SK-N-SH (cell line): Measurements from ENCODE around the gene NPAS1. TPM values are rescaled to one million over a fixed set of nuclear protein-coding genes. Genes with fewer than 3 reads are reported as not detected.

Experiments
- CTCF ChIA-PET: fragments of 300-600, 350-600 bp; formaldehyde crosslinking; extraction: SDS; loops from one replicate; lab custom pipeline; 2021; lab: Yijun Ruan, JAX
- POLR2A ChIA-PET: fragments of 350-600 bp; sonication (Branson Sonifier 250); formaldehyde crosslinking; extraction: SDS; loops from one replicate; lab custom pipeline; 2020; ENCODE audit warnings: antibody characterized with exemption, inconsistent platforms; lab: Yijun Ruan, JAX
- DNase-seq: peaks from one replicate; pipeline ENCODE4 v3.0.0; 2012
- H2AFZ ChIP-seq: fragments of 200-600 bp; sonication (generic); 2 replicates; pipeline ENCODE4 v1.8.1; 2016; ENCODE audit warnings: antibody characterized with exemption, mild to moderate bottlenecking, low read depth
- H3F3A ChIP-seq: fragments of 200-600 bp; sonication (generic); replicated peaks from 2 replicates; pipeline ENCODE3; 2016; ENCODE audit warnings: antibody characterized with exemption, mild to moderate bottlenecking; ENCODE audit not compliant: insufficient read depth
- H3K27ac ChIP-seq, 2 experiments: fragments of 200-500 bp in 1 of 2; fragments of 200-600 bp in 1 of 2; sonication (Bioruptor generic) in 1 of 2; sonication (generic), shearing (Covaris generic) in 1 of 2; 2 replicates each; pipeline versions ENCODE4 v1.5.1 to v1.6.1; 2014 to 2016; ENCODE audit warnings: low read depth in 2 of 2, inconsistent platforms in 1 of 2, low read length in 1 of 2, mild to moderate bottlenecking in 1 of 2, mixed read lengths in 1 of 2
- H3K27me3 ChIP-seq: fragments of 200-600 bp; sonication (generic), shearing (Covaris generic); 2 replicates; pipeline ENCODE4 v1.6.1; 2016; ENCODE audit warnings: mixed run types; ENCODE audit not compliant: insufficient read depth
- H3K36me3 ChIP-seq, 2 experiments: fragments of 200-500 bp in 1 of 2; fragments of 200-600 bp in 1 of 2; sonication (Bioruptor generic) in 1 of 2; sonication (generic) in 1 of 2; replicated peaks in 1 of 2; 2 replicates each; pipeline versions ENCODE3 to v1.5.1; 2014 to 2016; ENCODE audit warnings: low read length in 1 of 2, mild to moderate bottlenecking in 1 of 2; ENCODE audit not compliant: insufficient read depth in 2 of 2, control insufficient read depth in 1 of 2
- H3K4me1 ChIP-seq, 2 experiments: fragments of 200-500 bp in 1 of 2; fragments of 200-600 bp in 1 of 2; sonication (Bioruptor generic) in 1 of 2; sonication (generic), shearing (Covaris generic) in 1 of 2; 2 replicates each; pipeline versions ENCODE4 v1.5.1 to v1.6.1; 2014 to 2016; ENCODE audit warnings: low read depth in 1 of 2, low read length in 1 of 2, mixed run types in 1 of 2; ENCODE audit not compliant: insufficient read depth in 2 of 2, control insufficient read depth in 1 of 2
- H3K4me2 ChIP-seq: fragments of 200-600 bp; sonication (generic), shearing (Covaris generic); 2 replicates; pipeline ENCODE4 v1.6.1; 2017; ENCODE audit warnings: mixed run types
- H3K4me3 ChIP-seq, 2 experiments: fragments of 200-500 bp in 1 of 2; fragments of 200-600 bp in 1 of 2; sonication (Bioruptor generic) in 1 of 2; sonication (generic), shearing (Covaris generic) in 1 of 2; 2 replicates each; pipeline versions ENCODE4 v1.5.1 to v1.8.1; 2014 to 2016; ENCODE audit warnings: low read depth in 2 of 2, inconsistent platforms in 1 of 2, low read length in 1 of 2, mild to moderate bottlenecking in 1 of 2, mixed read lengths in 1 of 2, moderate library complexity in 1 of 2
- H3K79me2 ChIP-seq: fragments of 200-600 bp; sonication (generic); 2 replicates; pipeline ENCODE4 v1.8.1; 2017; ENCODE audit warnings: mild to moderate bottlenecking; ENCODE audit not compliant: insufficient read depth
- H3K9ac ChIP-seq: fragments of 200-600 bp; sonication (generic); 2 replicates; pipeline ENCODE4 v1.6.1; 2017; ENCODE audit warnings: mixed run types
- H3K9me2 ChIP-seq: fragments of 200-600 bp; sonication (generic); 2 replicates; pipeline ENCODE4 v1.6.1; 2017; ENCODE audit warnings: mixed run types
- H3K9me3 ChIP-seq: fragments of 200-600 bp; sonication (generic); 2 replicates; pipeline ENCODE4 v1.6.1; 2017; ENCODE audit warnings: mixed run types, mild to moderate bottlenecking, moderate library complexity
- H4K20me1 ChIP-seq: fragments of 200-600 bp; sonication (generic); 2 replicates; pipeline ENCODE4 v1.6.1; 2017; ENCODE audit warnings: mild to moderate bottlenecking, mixed run types; ENCODE audit not compliant: insufficient read depth
- CHD2 ChIP-seq: fragments of 150-350 bp; IDR thresholded peaks from 2 replicates; pipeline ENCODE4 v1.6.1; 2018; ENCODE audit warnings: low read length; ENCODE audit not compliant: partially characterized antibody
- FOXJ3 ChIP-seq: sonication (generic); formaldehyde crosslinking; IDR thresholded peaks from 2 replicates; pipeline ENCODE4 v1.5.1; 2020; ENCODE audit warnings: mild to moderate bottlenecking, missing genetic modification reagents
- FOXM1 ChIP-seq: IDR thresholded peaks from 2 replicates; pipeline ENCODE4 v1.4.0; 2012; ENCODE audit warnings: low read depth, mild to moderate bottlenecking
- GABPA ChIP-seq: IDR thresholded peaks from 2 replicates; pipeline ENCODE4 v1.4.0; 2012; ENCODE audit warnings: low read depth, mild to moderate bottlenecking
- IRF3 ChIP-seq: fragments of 150-350 bp; IDR thresholded peaks from 2 replicates; pipeline ENCODE4 v1.6.1; 2016; ENCODE audit warnings: mild to moderate bottlenecking, low read depth, low read length
- PBX3 ChIP-seq: IDR thresholded peaks from 2 replicates; pipeline ENCODE4; 2012
- REST ChIP-seq: IDR thresholded peaks from 2 replicates; pipeline ENCODE4 v1.6.1; 2012; ENCODE audit warnings: mild to moderate bottlenecking, low read depth, low read length, moderate library complexity
- RFX5 ChIP-seq: IDR thresholded peaks from 2 replicates; pipeline ENCODE4 v1.6.1; 2012; ENCODE audit warnings: mild to moderate bottlenecking, improper control_type of control experiment, low read length
- RXRA ChIP-seq: IDR thresholded peaks from 2 replicates; pipeline ENCODE4 v1.4.0; 2012; ENCODE audit warnings: low read depth, mild to moderate bottlenecking, borderline replicate concordance
- SIN3A ChIP-seq: IDR thresholded peaks from 2 replicates; pipeline ENCODE4 v1.6.1; 2012; ENCODE audit warnings: low read depth, mild to moderate bottlenecking, low read length, moderate library complexity, borderline replicate concordance
- SMC3 ChIP-seq: IDR thresholded peaks from 2 replicates; pipeline ENCODE4 v1.6.1; 2012; ENCODE audit warnings: low read depth, low read length, improper control_type of control experiment
- TCF12 ChIP-seq: IDR thresholded peaks from 2 replicates; pipeline ENCODE4 v1.4.0; 2012
- USF1 ChIP-seq: IDR thresholded peaks from 2 replicates; pipeline ENCODE4 v1.4.0; 2012; ENCODE audit warnings: low read depth, borderline replicate concordance
- USF2 ChIP-seq: fragments of 150-350 bp; IDR thresholded peaks from 2 replicates; pipeline ENCODE4 v1.6.1; 2017; ENCODE audit warnings: antibody characterized with exemption, low read length, low read depth, borderline replicate concordance
- YY1 ChIP-seq: IDR thresholded peaks from 2 replicates; pipeline ENCODE4 v1.4.0; 2012; ENCODE audit warnings: low read depth, mild to moderate bottlenecking
- WGBS: methylation state at CpG from one replicate; pipeline ENCODE4 v1.1.6; 2017; ENCODE audit warnings: low lambda C conversion rate; 5-methylcytosine and 5-hydroxymethylcytosine counted together
- polyA plus RNA-seq, 3 experiments: library from polyadenylated mRNA; depleted of rRNA; stranded (reverse); fragments of >200 nt; gene quantifications; 2 replicates each; pipeline ENCODE4 v1.2.3, GENCODE V29; 2012

The NPAS1 gene
- polyA plus RNA-seq, 1 of the 3 experiments (the other 2 are of a cell fraction) = 1.1 TPM

GRCh38 chr19:47013041-47013517 is 6.6 kb upstream of the NPAS1 start (continued):
- TF ChIP-seq RXRA = no peak
- no peak for TF ChIP-seq RFX5
- no peak for TF ChIP-seq IRF3
- peak; percentile 78 for TF ChIP-seq SMC3
- no peak for TF ChIP-seq GABPA
- TF ChIP-seq FOXM1 = no peak
- no peak for TF ChIP-seq USF1
- no peak for TF ChIP-seq USF2
- TF ChIP-seq REST = no peak
- TF ChIP-seq CHD2 = no peak

- H2AFZ ChIP-seq = no peak overlapping the region
- CTCF ChIA-PET = interaction anchor here (0.7 to 10.5 kb wide), 3 partner anchors 15 to 372 kb away, joined by 3 to 98 read pairs (median 3); no protein-coding TSS in a partner anchor
- DNase-seq = no peak
- TF ChIP-seq USF2 = no peak
- TF ChIP-seq PBX3 = no peak
- TF ChIP-seq USF1 = no peak
- TF ChIP-seq REST = no peak
- no peak for TF ChIP-seq SIN3A
- TF ChIP-seq FOXJ3 (CRISPR knock-in tag) = no peak
- TF ChIP-seq YY1 = no peak
- TF ChIP-seq TCF12 = no peak
- TF ChIP-seq CHD2 = no peak
Measured at GRCh38 chr19:47018923-47019322, 714 bp upstream of the NPAS1 start.

More at GRCh38 chr19:47018923-47019322, 714 bp upstream of the NPAS1 start:
- 40% methylated on average over 12 of the region's 13 CpGs for WGBS
- H3F3A ChIP-seq = peaks cover 15% of the 10 kb centered on the region
- H3K4me3 ChIP-seq = no peak overlapping the region
- peaks cover 5% of the 10 kb centered on the region; the same call in 1 of the 2 replicates for H4K20me1 ChIP-seq
- peaks cover 34% of the 10 kb centered on the region for H3K27me3 ChIP-seq
- H3K36me3 ChIP-seq = no peaks in the 10 kb centered on the region
- H3K4me1 ChIP-seq = peaks cover 3 to 19% of the 10 kb centered on the region in 2 experiments; a peak in 2 of 4 replicates
- no peaks in the 10 kb centered on the region for H3K9me2 ChIP-seq
- H3K4me2 ChIP-seq = no peak overlapping the region
- POLR2A ChIA-PET = no interaction called here
- no peaks in the 10 kb centered on the region for H3K79me2 ChIP-seq
- H3K9me3 ChIP-seq = no peaks in the 10 kb centered on the region
- no peak overlapping the region for H3K9ac ChIP-seq
- no peak overlapping the region for H3K27ac ChIP-seq
